Neuronal stem cell (in vitro differentiated cells): Measurements from ENCODE around the gene KRTAP12-1.

Experiments used
- DNase-seq: peaks from one replicate; pipeline ENCODE4 v3.0.0-alpha.2; 2013; ENCODE audit warnings: low spot score
- H2AFZ ChIP-seq: one replicate; pipeline ENCODE4 v1.6.1; 2013; ENCODE audit warnings: mild to moderate bottlenecking, low read length, inconsistent platforms
- H2AK5ac ChIP-seq: 2 replicates; pipeline ENCODE4 v1.6.1; 2013; ENCODE audit warnings: low read depth, mild to moderate bottlenecking, inconsistent platforms, low read length, moderate library complexity, mixed read lengths
- H2BK120ac ChIP-seq: 2 replicates; pipeline ENCODE4 v1.6.1; 2013; ENCODE audit warnings: low read depth, mild to moderate bottlenecking, inconsistent platforms, low read length, moderate library complexity, mixed read lengths
- H2BK12ac ChIP-seq: one replicate; pipeline ENCODE4 v1.6.1; 2013; ENCODE audit warnings: low read length, inconsistent platforms
- H2BK15ac ChIP-seq: 2 replicates; pipeline ENCODE4 v1.6.1; 2013; ENCODE audit warnings: mild to moderate bottlenecking, low read length, inconsistent platforms, mixed read lengths
- H2BK5ac ChIP-seq: one replicate; pipeline ENCODE4 v1.6.1; 2013; ENCODE audit warnings: inconsistent platforms, mild to moderate bottlenecking, low read length, moderate library complexity
- H3K14ac ChIP-seq: one replicate; pipeline ENCODE4 v1.6.1; 2013; ENCODE audit warnings: low read length, inconsistent platforms
- H3K18ac ChIP-seq: 2 replicates; pipeline ENCODE4 v1.6.1; 2013; ENCODE audit warnings: low read length, inconsistent platforms
- H3K23ac ChIP-seq: 2 replicates; pipeline ENCODE4 v1.6.1; 2013; ENCODE audit warnings: low read depth, mild to moderate bottlenecking, mixed read lengths, low read length, inconsistent platforms; ENCODE audit not compliant: poor library complexity
- H3K27ac ChIP-seq: replicated peaks from 3 replicates; pipeline ENCODE4 v1.5.1; 2013; ENCODE audit warnings: low read length, inconsistent platforms
- H3K27me3 ChIP-seq, 3 experiments: 2 replicates each; pipeline ENCODE4 v1.6.1; 2013; ENCODE audit warnings: low read length in 3 of 3, mild to moderate bottlenecking in 2 of 3, inconsistent platforms in 1 of 3, low read depth in 1 of 3, mixed read lengths in 1 of 3, moderate library complexity in 1 of 3; ENCODE audit not compliant: control insufficient read depth in 3 of 3, insufficient read depth in 3 of 3
- H3K36me3 ChIP-seq, 2 donors: replicated peaks in 1 of 2; 2 replicates each; pipeline ENCODE4 v1.6.1; 2013; ENCODE audit warnings: low read length in 2 of 2; ENCODE audit not compliant: control insufficient read depth in 2 of 2, insufficient read depth in 2 of 2
- H3K4ac ChIP-seq: 2 replicates; pipeline ENCODE4 v1.6.1; 2013; ENCODE audit warnings: inconsistent platforms, mild to moderate bottlenecking, low read length, moderate library complexity
- H3K4me1 ChIP-seq, 2 donors: 1 replicate in 1 of 2; 2 replicates in 1 of 2; pipeline ENCODE4 v1.6.1; 2013; ENCODE audit warnings: low read length in 2 of 2, low read depth in 1 of 2; ENCODE audit not compliant: control insufficient read depth in 2 of 2, insufficient read depth in 1 of 2
- H3K4me2 ChIP-seq: one replicate; pipeline ENCODE4 v1.6.1; 2013; ENCODE audit warnings: mild to moderate bottlenecking, low read length, inconsistent platforms; ENCODE audit not compliant: insufficient read depth, poor library complexity, severe bottlenecking
- H3K4me3 ChIP-seq, 2 donors: 2 replicates each; pipeline ENCODE4 v1.5.1; 2013; ENCODE audit warnings: low read length in 2 of 2, mild to moderate bottlenecking in 2 of 2, inconsistent platforms in 1 of 2, moderate library complexity in 1 of 2
- H3K79me1 ChIP-seq: one replicate; pipeline ENCODE4 v1.6.1; 2013; ENCODE audit warnings: low read depth, mild to moderate bottlenecking, inconsistent platforms, low read length, moderate library complexity
- H3K9ac ChIP-seq: one replicate; pipeline ENCODE4 v1.6.1; 2013; ENCODE audit warnings: mild to moderate bottlenecking, low read depth, low read length, inconsistent platforms; ENCODE audit not compliant: poor library complexity
- H3K9me3 ChIP-seq, 2 donors: replicated peaks in 1 of 2; 2 replicates each; pipeline versions ENCODE3 to v1.6.1; 2013; ENCODE audit warnings: low read length in 2 of 2, mild to moderate bottlenecking in 2 of 2, inconsistent platforms in 1 of 2, low read depth in 1 of 2, mixed read lengths in 1 of 2, moderate library complexity in 1 of 2; ENCODE audit not compliant: control insufficient read depth in 2 of 2, insufficient read depth in 1 of 2
- H4K8ac ChIP-seq: one replicate; pipeline ENCODE4 v1.6.1; 2013; ENCODE audit warnings: low read depth, mild to moderate bottlenecking, inconsistent platforms, low read length, moderate library complexity
- H4K91ac ChIP-seq: one replicate; pipeline ENCODE4 v1.6.1; 2013; ENCODE audit warnings: low read length, low read depth, mild to moderate bottlenecking, inconsistent platforms; ENCODE audit not compliant: poor library complexity
- WGBS, 2 donors: extraction: QIAGEN DNeasy Blood & Tissue Kit; methylation state at CpG; one replicate each; pipeline ENCODE4 v1.1.7; 2013; ENCODE audit warnings: missing lambda C conversion rate in 2 of 2, mixed read lengths in 1 of 2; ENCODE audit not compliant: insufficient read length in 2 of 2, insufficient replicate concordance in 1 of 2; ENCODE audit errors: extremely low coverage in 2 of 2; 5-methylcytosine and 5-hydroxymethylcytosine counted together

Gene KRTAP12-1

DNA sequence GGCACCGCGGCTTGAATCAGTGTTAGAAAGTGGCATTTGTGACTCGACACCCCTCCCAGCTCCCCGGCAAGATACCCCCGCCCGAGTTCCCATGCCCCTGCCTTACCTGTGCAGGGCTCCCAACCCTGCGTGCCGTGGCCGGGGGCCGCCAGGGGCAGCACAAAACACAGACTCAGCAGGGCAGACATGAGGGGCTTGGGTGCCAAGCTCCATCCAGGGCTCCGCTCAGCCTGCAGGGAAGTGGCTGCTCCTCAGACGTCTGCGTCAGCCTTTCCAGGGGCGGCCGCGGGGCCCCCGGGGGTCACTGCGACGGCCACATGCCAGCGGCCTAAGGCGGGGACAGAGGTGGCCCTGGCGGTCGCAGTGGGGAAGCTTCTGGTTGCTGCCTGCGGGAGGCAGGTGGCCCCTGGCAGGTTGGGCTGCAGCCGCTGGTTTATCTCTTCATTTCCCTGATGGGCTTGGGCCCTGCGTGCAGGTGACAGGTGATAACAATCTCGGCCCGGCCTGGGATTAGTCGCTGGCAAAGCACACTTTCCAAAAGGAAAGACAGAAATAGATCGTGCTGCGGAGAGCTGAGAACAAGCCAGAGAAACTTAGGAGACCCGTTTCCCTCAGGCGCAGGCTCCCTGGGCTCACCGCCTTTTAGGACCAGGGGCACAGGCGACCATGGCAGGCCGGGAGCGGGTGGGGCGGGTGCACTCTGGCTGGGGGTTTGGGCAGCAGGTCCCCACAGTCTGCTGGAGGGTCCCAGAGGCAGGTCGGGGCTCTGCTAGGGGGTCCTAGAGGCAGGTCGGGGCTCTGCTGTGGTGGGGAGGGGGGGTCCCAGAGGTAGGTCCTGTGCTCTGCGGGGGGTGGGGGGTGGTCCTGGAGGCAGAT is 29.6 kb upstream of the KRTAP12-1 start, which contains the start of gene TSPEAR:
TSPEAR (minus strand) TSS at position 246 of the 876 bp plus-strand sequence; CDS start at position 188, 58 bp downstream.
- Histone ChIP-seq H2BK12ac (no peak within 1 kb of the TSS), H3K23ac (peak within 1 kb of the TSS; percentile 77), H3K18ac (peak within 1 kb of the TSS; percentile 84), H4K91ac (no peak within 1 kb of the TSS), H3K14ac (peak within 1 kb of the TSS; percentile 50), H4K8ac (no peak within 1 kb of the TSS), H3K4me2 (no peak within 1 kb of the TSS), H2AFZ (no peak within 1 kb of the TSS), H2AK5ac (peak within 1 kb of the TSS; percentile 95), H3K4ac (no peak within 1 kb of the TSS), H2BK5ac (no peak within 1 kb of the TSS), H3K36me3 (no peaks in the 10 kb centered on the region), H3K27ac (no peak within 1 kb of the TSS), H3K79me1 (no peaks in the 10 kb centered on the region), H3K9me3 (no peaks in the 10 kb centered on the region), H3K27me3 (peaks cover 55 to 92% (median 73%) of the 10 kb centered on the region in 3 experiments), H3K9ac (no peak within 1 kb of the TSS), H2BK120ac (no peak within 1 kb of the TSS), H3K4me3 (no peak within 1 kb of the TSS), H2BK15ac (peak within 1 kb of the TSS; percentile 50), H3K4me1 (peaks cover 13 to 25% of the 10 kb centered on the region in 2 donors)
- WGBS, 2 donors, result no CpG with 5 or more reads among the region's 41 CpGs
- DNase-seq, result no peak

DNA sequence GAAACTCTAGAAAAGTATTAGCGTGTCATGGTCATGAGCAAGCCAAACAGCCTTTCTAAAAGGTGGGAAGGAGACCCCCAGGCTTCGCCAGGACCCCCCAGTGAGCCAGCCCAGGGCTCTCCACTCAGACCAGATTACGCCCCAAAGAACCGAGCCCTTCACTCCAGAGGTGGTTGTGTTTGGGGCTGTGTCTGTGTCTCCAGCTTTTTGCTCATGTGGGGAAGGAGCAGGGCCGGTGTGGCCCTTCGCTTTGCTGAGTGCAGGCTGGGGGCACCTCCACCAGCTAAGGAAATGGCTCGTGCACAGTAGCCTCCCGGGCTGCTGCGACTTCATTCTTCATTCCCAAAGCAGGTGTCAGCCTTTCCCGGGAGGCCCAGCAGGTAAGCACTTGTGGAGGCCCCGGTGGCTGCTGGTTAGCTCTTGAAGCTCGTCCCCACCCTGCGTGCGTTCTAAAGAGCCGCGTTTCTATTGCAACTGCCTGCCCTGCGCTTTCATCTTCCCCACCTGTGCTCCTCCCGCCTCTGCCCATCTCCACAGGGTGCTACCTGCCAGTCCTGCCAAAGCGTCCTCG is 28.9 kb upstream of the KRTAP12-1 start:
- H3K9ac ChIP-seq, result no peak overlapping the region
- H3K36me3 ChIP-seq, result no peaks in the 10 kb centered on the region
- H3K4me1 ChIP-seq, result peaks cover 13 to 28% of the 10 kb centered on the region in 2 donors
- H3K27me3 ChIP-seq, result peaks cover 62 to 95% (median 81%) of the 10 kb centered on the region in 3 experiments
- no peak overlapping the region for H4K91ac ChIP-seq
- no peak for DNase-seq
- peak overlapping the region; percentile 50 for H2BK15ac ChIP-seq
- no peak overlapping the region for H4K8ac ChIP-seq
- no peak overlapping the region for H2BK5ac ChIP-seq
- H3K4me2 ChIP-seq, result no peak overlapping the region
- no peak overlapping the region for H3K4me3 ChIP-seq
- no peak overlapping the region for H3K27ac ChIP-seq
- H3K79me1 ChIP-seq, result peaks cover 3% of the 10 kb centered on the region
- H3K9me3 ChIP-seq, result peaks cover 0 to 6% of the 10 kb centered on the region in 2 donors
- H2AFZ ChIP-seq, result no peak overlapping the region
- H2BK12ac ChIP-seq, result no peak overlapping the region
- H2AK5ac ChIP-seq, result peak overlapping the region; percentile 95
- H3K4ac ChIP-seq, result no peak overlapping the region
- H3K23ac ChIP-seq, result peak overlapping the region; percentile 77
- peak overlapping the region; percentile 84 for H3K18ac ChIP-seq
- H3K14ac ChIP-seq, result peak overlapping the region; percentile 50
- no CpG with 5 or more reads among the region's 20 CpGs for WGBS, 2 donors
- H2BK120ac ChIP-seq, result no peak overlapping the region

GRCh38 chr21:44710294-44710665 is 28.3 kb upstream of the KRTAP12-1 start:
- no peak overlapping the region for H2BK15ac ChIP-seq
- peaks cover 3% of the 10 kb centered on the region for H3K79me1 ChIP-seq
- H3K27me3 ChIP-seq, result peaks cover 62 to 92% (median 81%) of the 10 kb centered on the region in 3 experiments
- H3K23ac ChIP-seq, result no peak overlapping the region
- H3K4me2 ChIP-seq, result no peak overlapping the region
- H3K4me3 ChIP-seq, result no peak overlapping the region
- H3K9ac ChIP-seq, result no peak overlapping the region
- peaks cover 0 to 6% of the 10 kb centered on the region in 2 donors for H3K9me3 ChIP-seq
- no peak for DNase-seq
- no peak overlapping the region for H4K91ac ChIP-seq
- H3K4me1 ChIP-seq, result peaks cover 13 to 28% of the 10 kb centered on the region in 2 donors
- H4K8ac ChIP-seq, result no peak overlapping the region
- H3K27ac ChIP-seq, result no peak overlapping the region
- peak overlapping the region; percentile 4 for H2BK5ac ChIP-seq
- H3K14ac ChIP-seq, result no peak overlapping the region
- no peak overlapping the region for H2BK120ac ChIP-seq
- no peak overlapping the region for H2AK5ac ChIP-seq
- no peak overlapping the region for H2AFZ ChIP-seq
- H2BK12ac ChIP-seq, result no peak overlapping the region
- no CpG with 5 or more reads among the region's 17 CpGs for WGBS, 2 donors
- no peaks in the 10 kb centered on the region for H3K36me3 ChIP-seq
- no peak overlapping the region for H3K4ac ChIP-seq
- no peak overlapping the region for H3K18ac ChIP-seq
